Cardiac muscle cell (in vitro differentiated cells and primary cell): ENCODE results near the gene STX3. TPM values are rescaled to one million over a fixed set of nuclear protein-coding genes. Genes with fewer than 3 reads are reported as not detected.

Source experiments
- DNase-seq, 2 donors: peaks; one replicate each; pipeline versions ENCODE4 v3.0.0 to v3.0.0-alpha.2; 2010 to 2017; ENCODE audit warnings: low read depth in 1 of 2, low spot score in 1 of 2
- H3K27ac ChIP-seq: fragments of 200-600 bp; sonication (generic); 2 replicates; pipeline ENCODE4 v1.5.1; 2016
- H3K27me3 ChIP-seq: fragments of 200-600 bp; sonication (generic); 2 replicates; pipeline ENCODE4 v1.6.0; 2016; ENCODE audit warnings: control low read depth
- H3K36me3 ChIP-seq: fragments of 200-600 bp; sonication (generic); 2 replicates; pipeline ENCODE4 v1.5.1; 2016; ENCODE audit warnings: control low read depth
- H3K4me1 ChIP-seq: fragments of 200-600 bp; sonication (generic); 2 replicates; pipeline ENCODE4 v1.8.1; 2017; ENCODE audit warnings: low read depth, mild to moderate bottlenecking, mixed run types
- H3K4me3 ChIP-seq: fragments of 200-600 bp; sonication (generic); 2 replicates; pipeline ENCODE4 v1.5.1; 2016; ENCODE audit warnings: mild to moderate bottlenecking
- H3K9me3 ChIP-seq: fragments of 200-600 bp; sonication (generic); 2 replicates; pipeline ENCODE4 v1.5.1; 2017; ENCODE audit warnings: low read depth, mild to moderate bottlenecking, control low read depth
- polyA plus RNA-seq: library from polyadenylated mRNA; unstranded; fragments of >200 nt; fragmentation: Nextera tagmentation; extraction: Ambion mirVana; gene quantifications from 2 replicates; pipeline ENCODE4 v1.2.1, GENCODE V29; 2016
- total RNA-seq: library from RNA; depleted of rRNA; stranded (reverse); fragments of >200 nt; gene quantifications from 2 replicates; pipeline ENCODE4 v1.2.3, GENCODE V29; 2016
- TF ChIP-seq, protein P1 (sequence below): IDR thresholded peaks from 2 replicates; pipeline ENCODE4 v1.5.1; 2012; ENCODE audit warnings: low read depth, mild to moderate bottlenecking, low read length

STX3 gene
- total and polyA plus RNA-seq, 2 experiments from 2014 or later: 21.7 to 32.5 TPM

DNA sequence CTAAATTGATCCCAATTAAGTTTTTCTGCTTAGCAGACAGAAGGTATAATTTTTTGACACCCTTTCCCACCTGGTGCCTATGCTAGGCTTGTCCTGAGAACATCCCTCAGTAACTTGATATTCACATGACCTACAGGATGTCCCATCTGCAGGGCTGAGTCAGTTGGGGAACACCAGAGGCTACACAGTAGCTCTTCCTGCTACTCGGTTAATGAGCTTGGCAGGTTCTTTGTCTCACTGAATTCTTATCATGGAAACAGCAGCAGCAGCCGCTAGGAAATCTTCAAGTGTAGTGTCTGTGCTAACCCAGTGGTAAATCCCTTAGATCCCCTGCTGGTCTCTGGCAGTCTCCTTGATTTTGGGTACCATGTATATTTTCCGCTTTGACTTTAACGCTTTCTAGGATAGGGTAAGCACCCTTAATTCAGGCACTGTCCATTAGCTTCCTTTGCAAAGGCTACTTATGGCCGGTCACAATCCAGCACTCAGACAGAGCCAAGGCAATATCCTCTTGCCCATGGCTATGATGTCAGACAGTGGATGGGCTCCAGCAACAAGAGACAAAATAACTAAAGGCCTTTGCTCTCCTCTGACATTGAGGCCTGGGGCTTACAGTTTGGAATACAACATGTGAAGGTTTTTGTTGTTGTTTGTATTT is 46.9 kb downstream of the STX3 start:
- TF ChIP-seq, protein P1, sequence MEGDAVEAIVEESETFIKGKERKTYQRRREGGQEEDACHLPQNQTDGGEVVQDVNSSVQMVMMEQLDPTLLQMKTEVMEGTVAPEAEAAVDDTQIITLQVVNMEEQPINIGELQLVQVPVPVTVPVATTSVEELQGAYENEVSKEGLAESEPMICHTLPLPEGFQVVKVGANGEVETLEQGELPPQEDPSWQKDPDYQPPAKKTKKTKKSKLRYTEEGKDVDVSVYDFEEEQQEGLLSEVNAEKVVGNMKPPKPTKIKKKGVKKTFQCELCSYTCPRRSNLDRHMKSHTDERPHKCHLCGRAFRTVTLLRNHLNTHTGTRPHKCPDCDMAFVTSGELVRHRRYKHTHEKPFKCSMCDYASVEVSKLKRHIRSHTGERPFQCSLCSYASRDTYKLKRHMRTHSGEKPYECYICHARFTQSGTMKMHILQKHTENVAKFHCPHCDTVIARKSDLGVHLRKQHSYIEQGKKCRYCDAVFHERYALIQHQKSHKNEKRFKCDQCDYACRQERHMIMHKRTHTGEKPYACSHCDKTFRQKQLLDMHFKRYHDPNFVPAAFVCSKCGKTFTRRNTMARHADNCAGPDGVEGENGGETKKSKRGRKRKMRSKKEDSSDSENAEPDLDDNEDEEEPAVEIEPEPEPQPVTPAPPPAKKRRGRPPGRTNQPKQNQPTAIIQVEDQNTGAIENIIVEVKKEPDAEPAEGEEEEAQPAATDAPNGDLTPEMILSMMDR: no peak
- no peak overlapping the region for H3K27ac ChIP-seq
- no peaks in the 10 kb centered on the region for H3K4me1 ChIP-seq
- no peak overlapping the region for H3K4me3 ChIP-seq
- DNase-seq: peak in 1 of 2 donors; percentile 61
- peaks cover 28% of the 10 kb centered on the region for H3K36me3 ChIP-seq
- H3K27me3 ChIP-seq: no peaks in the 10 kb centered on the region
- no peaks in the 10 kb centered on the region for H3K9me3 ChIP-seq

DNA sequence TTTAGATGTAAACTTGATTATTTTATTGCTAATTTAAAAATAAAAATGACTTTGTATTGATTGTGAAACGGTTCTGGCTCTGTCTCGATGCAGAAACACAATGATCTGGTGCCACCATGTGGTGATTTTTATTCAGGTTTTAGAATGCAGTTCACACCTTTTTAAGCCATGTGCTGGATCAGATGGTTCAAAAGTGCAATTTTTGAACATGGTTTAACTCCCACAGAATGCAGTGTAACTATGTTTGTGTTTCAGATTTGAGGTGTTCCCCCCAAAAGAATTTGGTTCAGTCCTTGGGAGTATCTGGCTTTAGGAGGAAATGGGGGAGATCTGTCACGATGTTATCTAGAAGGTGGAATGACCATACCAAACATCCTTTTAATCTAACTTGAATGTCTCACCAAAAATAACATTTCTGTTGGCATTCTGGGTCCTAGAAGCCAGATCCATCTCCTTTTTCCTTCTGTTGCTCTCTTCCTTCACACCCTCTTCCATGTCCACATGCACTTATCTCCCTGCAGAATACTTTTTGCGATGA is 47.5 kb downstream of the STX3 start:
- TF ChIP-seq, protein P1: peak; percentile 57
- Histone ChIP-seq H3K27ac (no peak overlapping the region), H3K36me3 (peaks cover 28% of the 10 kb centered on the region), H3K27me3 (no peaks in the 10 kb centered on the region), H3K9me3 (no peaks in the 10 kb centered on the region), H3K4me1 (no peaks in the 10 kb centered on the region), H3K4me3 (no peak overlapping the region)
- DNase-seq: peak; percentile 55 to 66

GRCh38 chr11:59804061-59804460 is 48.9 kb downstream of the STX3 start:
- H3K27me3 ChIP-seq: no peaks in the 10 kb centered on the region
- H3K4me1 ChIP-seq: no peaks in the 10 kb centered on the region
- H3K27ac ChIP-seq: peak overlapping the region; percentile 58
- DNase-seq: no peak
- no peaks in the 10 kb centered on the region for H3K9me3 ChIP-seq
- TF ChIP-seq, protein P1: no peak
- peaks cover 38% of the 10 kb centered on the region for H3K36me3 ChIP-seq
- no peak overlapping the region for H3K4me3 ChIP-seq

DNA sequence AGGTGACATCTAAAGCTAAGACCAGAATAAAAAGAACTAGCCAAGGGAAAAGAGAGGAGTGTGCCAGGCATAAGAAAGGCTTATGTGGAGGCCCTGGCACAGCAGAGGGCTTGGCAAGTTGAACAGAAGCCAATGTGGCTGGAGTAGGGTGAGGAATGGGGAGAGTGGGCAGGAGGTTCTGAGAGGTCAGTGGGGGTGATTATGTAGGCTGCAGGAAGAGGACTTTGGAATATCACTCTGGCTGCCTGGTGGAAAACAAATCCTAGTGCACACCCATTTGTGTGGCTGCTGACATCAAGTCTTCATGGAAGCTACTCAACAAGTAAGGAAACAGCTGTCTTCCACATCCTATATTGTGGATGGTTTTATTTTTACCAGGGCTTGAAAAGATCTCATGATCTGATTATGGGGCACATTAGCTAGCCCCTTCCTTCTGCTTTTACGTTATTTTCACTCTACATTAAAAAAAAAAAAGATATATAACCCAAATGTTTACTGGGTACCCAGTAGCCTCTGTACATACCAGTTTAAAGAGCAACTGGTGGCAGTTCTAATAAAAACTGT is 52.0 kb downstream of the STX3 start:
- Histone ChIP-seq H3K27me3 (no peaks in the 10 kb centered on the region), H3K36me3 (peaks cover 31% of the 10 kb centered on the region), H3K4me3 (no peak overlapping the region), H3K9me3 (no peaks in the 10 kb centered on the region), H3K27ac (no peak overlapping the region), H3K4me1 (peaks cover 7% of the 10 kb centered on the region)
- DNase-seq: no peak
- TF ChIP-seq, protein P1: no peak

- TF ChIP-seq, protein P1: no peak
Measured at GRCh38 chr11:59810189-59810910, 55.2 kb downstream of the STX3 start, which contains the start of gene MRPL16. Gene MRPL16, minus strand, starts transcription at chr11:59810778. Its CDS starts 120 bp downstream, at chr11:59810658.

More at GRCh38 chr11:59810189-59810910, 55.2 kb downstream of the STX3 start, which contains the start of gene MRPL16:
- Histone ChIP-seq H3K27ac (peak within 1 kb of the TSS; percentile 77), H3K27me3 (no peaks in the 10 kb centered on the region), H3K4me1 (peaks cover 7% of the 10 kb centered on the region), H3K9me3 (no peaks in the 10 kb centered on the region), H3K4me3 (peak within 1 kb of the TSS; percentile 64), H3K36me3 (peaks cover 28% of the 10 kb centered on the region)
- peak; percentile 93 to 94 for DNase-seq
